ENCODE data around the gene C5orf22. TPM values are rescaled to one million over a fixed set of nuclear protein-coding genes. Genes with fewer than 3 reads are reported as not detected.

C5orf22 gene
- total and polyA plus RNA-seq, 2 donors (not counting 1 experiment from before 2014, with no cell fraction given): 7.5 to 28.9 TPM

- ChIA-PET CTCF (no interaction called here), POLR2A (no interaction called here)
- H3K9me3 ChIP-seq (ENCODE audit: control extremely low read depth in 1 of 3, control insufficient read depth in 2 of 3, insufficient read depth in 1 of 3, low read length in 2 of 3): no peaks in the 10 kb centered on the region
- 100% methylated on average over 1 of the region's 4 CpGs for WGBS (ENCODE audit: insufficient coverage)
- TF ChIP-seq EZH2 (IDR thresholded peaks at IDR 0.05; ENCODE audit: borderline replicate concordance, insufficient read depth, low read depth, low read length, poor library complexity, severe bottlenecking): no peak
- TF ChIP-seq CTCF (IDR thresholded peaks at IDR 0.05): no peak
- Mint-ChIP-seq H3K27ac (no peak overlapping the region), H3K27me3 (no peaks in the 10 kb centered on the region), H3K4me1 (no peaks in the 10 kb centered on the region), H3K4me3 (no peak overlapping the region), H3K9me3 (ENCODE audit: insufficient read depth) (no peaks in the 10 kb centered on the region)
- ATAC-seq (ENCODE audit: low read depth) (no peak), DNase-seq (no peak)
- no peaks in the 10 kb centered on the region for H3K79me2 ChIP-seq (ENCODE audit: control insufficient read depth, insufficient read depth, low read length)
- H3K27ac ChIP-seq (ENCODE audit: low read length in 2 of 2): no peak overlapping the region
- H3K27me3 ChIP-seq (replicated peaks in 1 of 4; ENCODE audit: control extremely low read depth in 1 of 4, control insufficient read depth in 3 of 4, insufficient read depth in 4 of 4, low read length in 3 of 4): no peaks in the 10 kb centered on the region
- H3K4me3 ChIP-seq (ENCODE audit: control extremely low read depth in 1 of 5, extremely low read depth in 1 of 5, insufficient read depth in 1 of 5, low read depth in 2 of 5, low read length in 4 of 5): no peak overlapping the region
- peaks cover 0 to 94% of the 10 kb centered on the region in 2 experiments for H3K36me3 ChIP-seq (replicated peaks in 1 of 2; ENCODE audit: control extremely low read depth in 1 of 2, control insufficient read depth in 1 of 2, extremely low read depth in 1 of 2, insufficient read depth in 2 of 2, low read length in 1 of 2)
- no peaks in the 10 kb centered on the region for H4K20me1 ChIP-seq (ENCODE audit: control insufficient read depth, insufficient read depth, low read length, poor library complexity, severe bottlenecking)
- no peak overlapping the region for H3K9ac ChIP-seq (ENCODE audit: low read length)
- intact Hi-C loops (cut with micrococcal nuclease): no loop called here
- no peak overlapping the region for H3K4me2 ChIP-seq (replicated peaks; ENCODE audit: low read depth, low read length, poor library complexity, severe bottlenecking)
- H2AFZ ChIP-seq (ENCODE audit: insufficient read depth, low read depth, low read length, poor library complexity, severe bottlenecking): no peak overlapping the region
- no peaks in the 10 kb centered on the region for H3K4me1 ChIP-seq (ENCODE audit: control insufficient read depth in 2 of 2, insufficient read depth in 2 of 2, low read length in 2 of 2)
Measured at GRCh38 chr5:31500256-31500655, 31.8 kb upstream of the C5orf22 start.

GRCh38 chr5:31502506-31502905 lies 29.6 kb upstream of the C5orf22 start:
- Mint-ChIP-seq H3K4me3 (no peak overlapping the region), H3K27me3 (no peaks in the 10 kb centered on the region), H3K9me3 (ENCODE audit: insufficient read depth) (no peaks in the 10 kb centered on the region), H3K4me1 (no peaks in the 10 kb centered on the region), H3K27ac (no peak overlapping the region)
- DNase-seq (no peak), ATAC-seq (ENCODE audit: low read depth) (no peak)
- no peak overlapping the region for H3K27ac ChIP-seq (ENCODE audit: low read length in 2 of 2)
- ChIA-PET POLR2A (no interaction called here), CTCF (no interaction called here)
- no peaks in the 10 kb centered on the region for H3K9me3 ChIP-seq (ENCODE audit: control extremely low read depth in 1 of 3, control insufficient read depth in 2 of 3, insufficient read depth in 1 of 3, low read length in 2 of 3)
- no peak overlapping the region for H3K9ac ChIP-seq (ENCODE audit: low read length)
- H3K4me1 ChIP-seq (ENCODE audit: control insufficient read depth in 2 of 2, insufficient read depth in 2 of 2, low read length in 2 of 2): no peaks in the 10 kb centered on the region
- 98% methylated on average over 3 of the region's 4 CpGs for WGBS (ENCODE audit: insufficient coverage)
- no peaks in the 10 kb centered on the region for H3K27me3 ChIP-seq (replicated peaks in 1 of 4; ENCODE audit: control extremely low read depth in 1 of 4, control insufficient read depth in 3 of 4, insufficient read depth in 4 of 4, low read length in 3 of 4)
- intact Hi-C loops (cut with micrococcal nuclease): no loop called here
- TF ChIP-seq EZH2 (IDR thresholded peaks at IDR 0.05; ENCODE audit: borderline replicate concordance, insufficient read depth, low read depth, low read length, poor library complexity, severe bottlenecking): no peak
- TF ChIP-seq CTCF (IDR thresholded peaks at IDR 0.05): no peak
- no peak overlapping the region for H3K4me2 ChIP-seq (replicated peaks; ENCODE audit: low read depth, low read length, poor library complexity, severe bottlenecking)
- no peak overlapping the region for H2AFZ ChIP-seq (ENCODE audit: insufficient read depth, low read depth, low read length, poor library complexity, severe bottlenecking)
- no peaks in the 10 kb centered on the region for H3K79me2 ChIP-seq (ENCODE audit: control insufficient read depth, insufficient read depth, low read length)
- H3K4me3 ChIP-seq (ENCODE audit: control extremely low read depth in 1 of 5, extremely low read depth in 1 of 5, insufficient read depth in 1 of 5, low read depth in 2 of 5, low read length in 4 of 5): no peak overlapping the region
- H3K36me3 ChIP-seq (replicated peaks in 1 of 2; ENCODE audit: control extremely low read depth in 1 of 2, control insufficient read depth in 1 of 2, extremely low read depth in 1 of 2, insufficient read depth in 2 of 2, low read length in 1 of 2): peaks cover 0 to 84% of the 10 kb centered on the region in 2 experiments
- H4K20me1 ChIP-seq (ENCODE audit: control insufficient read depth, insufficient read depth, low read length, poor library complexity, severe bottlenecking): no peaks in the 10 kb centered on the region
